Stimulated activated CD8-positive, alpha-beta memory T cell treated with anti-CD3 and anti-CD28 coated beads, Interleukin-12 subunit alpha, Interleukin-12 subunit beta, amount 100 ng/mL, for 4 hours (primary cell): ENCODE data around the gene MARK1.
"Not testable (repeated sequence)": the region's sequence is repeated elsewhere in the genome, so short reads cannot be mapped to it uniquely, and the experiment has no call there.

Experiments used
- DNase-seq: peaks from one replicate; pipeline ENCODE4 v3.0.0-alpha.2; 2020; ENCODE audit warnings: low read depth

MARK1 gene

GRCh38 chr1:220611100-220611499, 83.2 kb downstream of the MARK1 start:
- not testable (repeated sequence) for DNase-seq

GRCh38 chr1:220616836-220617235, 88.9 kb downstream of the MARK1 start:
- no peak for DNase-seq

- DNase-seq = no peak
Observed at GRCh38 chr1:220628431-220628830, 100.5 kb downstream of the MARK1 start.

GRCh38 chr1:220631238-220631815, 103.4 kb downstream of the MARK1 start:
- DNase-seq = no peak

- DNase-seq = no peak
Observed at GRCh38 chr1:220637759-220638158, 109.8 kb downstream of the MARK1 start.

- no peak for DNase-seq
Observed at GRCh38 chr1:220642285-220642684, 114.3 kb downstream of the MARK1 start.

GRCh38 chr1:220652995-220653394, 125.1 kb downstream of the MARK1 start:
- no peak for DNase-seq

- DNase-seq = no peak
Observed at GRCh38 chr1:220655509-220655908, 127.6 kb downstream of the MARK1 start.

- DNase-seq = no peak
Observed at GRCh38 chr1:220655961-220656740, 128.2 kb downstream of the MARK1 start.

- no peak for DNase-seq
Observed at GRCh38 chr1:220666349-220666748, 138.4 kb downstream of the MARK1 start.

GRCh38 chr1:220669005-220669404, 141.1 kb downstream of the MARK1 start:
- no peak for DNase-seq

GRCh38 chr1:220670365-220670764, 142.4 kb downstream of the MARK1 start:
- DNase-seq = no peak

GRCh38 chr1:220673921-220674320, 146.0 kb downstream of the MARK1 start:
- DNase-seq = no peak

GRCh38 chr1:220677251-220677650, 149.3 kb downstream of the MARK1 start:
- no peak for DNase-seq

GRCh38 chr1:220680085-220680687, 152.2 kb downstream of the MARK1 start:
- no peak for DNase-seq

- no peak for DNase-seq
Observed at GRCh38 chr1:220681220-220681880, 153.4 kb downstream of the MARK1 start.

- no peak for DNase-seq
Observed at GRCh38 chr1:220682901-220683576, 155.1 kb downstream of the MARK1 start.

- not testable (repeated sequence) for DNase-seq
Observed at GRCh38 chr1:220683716-220684115, 155.8 kb downstream of the MARK1 start.

GRCh38 chr1:220684890-220685289, 157.0 kb downstream of the MARK1 start:
- no peak for DNase-seq

- DNase-seq = no peak
Observed at GRCh38 chr1:220685879-220686278, 157.9 kb downstream of the MARK1 start.

GRCh38 chr1:220687809-220688208, 159.9 kb downstream of the MARK1 start:
- DNase-seq = no peak

GRCh38 chr1:220689666-220690065, 161.7 kb downstream of the MARK1 start:
- no peak for DNase-seq
